ENCODE results near the gene CNTNAP2. TPM values are rescaled to one million over a fixed set of nuclear protein-coding genes. Genes with fewer than 3 reads are reported as not detected.

The CNTNAP2 gene
- total RNA-seq, 3 donors from 2014 or later (not counting 1 experiment from before 2014, with no cell fraction given): 0.18 to 1.1 TPM; not detected in 1

GRCh38 chr7:147308539-147308938 is 1191.9 kb downstream of the CNTNAP2 start:
- Histone ChIP-seq H3K27ac (ENCODE audit: low read length) (no peak overlapping the region), H3K27me3 (ENCODE audit: control insufficient read depth, insufficient read depth, low read length) (no peaks in the 10 kb centered on the region), H3K4me3 (ENCODE audit: low read length) (no peak overlapping the region), H3K9me3 (ENCODE audit: control insufficient read depth, insufficient read depth, low read length) (no peaks in the 10 kb centered on the region), H3K36me3 (ENCODE audit: control insufficient read depth, insufficient read depth, low read length) (no peaks in the 10 kb centered on the region), H3K4me1 (ENCODE audit: control insufficient read depth, insufficient read depth, low read length) (peaks cover 14% of the 10 kb centered on the region)
- no peak for DNase-seq
- Mint-ChIP-seq H3K4me3 (no peak overlapping the region), H3K36me3 (no peaks in the 10 kb centered on the region), H3K9me3 (peaks cover 7 to 13% of the 10 kb centered on the region in 2 donors), H3K27me3 (ENCODE audit: low read depth in 2 of 2) (no peaks in the 10 kb centered on the region), H3K27ac (no peak overlapping the region), H3K4me1 (peaks cover 11 to 12% of the 10 kb centered on the region in 2 donors)
- intact Hi-C loops (cut with micrococcal nuclease): no loop called here
- 93% methylated on average over 5 of the region's 5 CpGs for WGBS (ENCODE audit: insufficient coverage)
- ATAC-seq: no peak
- TF ChIP-seq, protein P1, sequence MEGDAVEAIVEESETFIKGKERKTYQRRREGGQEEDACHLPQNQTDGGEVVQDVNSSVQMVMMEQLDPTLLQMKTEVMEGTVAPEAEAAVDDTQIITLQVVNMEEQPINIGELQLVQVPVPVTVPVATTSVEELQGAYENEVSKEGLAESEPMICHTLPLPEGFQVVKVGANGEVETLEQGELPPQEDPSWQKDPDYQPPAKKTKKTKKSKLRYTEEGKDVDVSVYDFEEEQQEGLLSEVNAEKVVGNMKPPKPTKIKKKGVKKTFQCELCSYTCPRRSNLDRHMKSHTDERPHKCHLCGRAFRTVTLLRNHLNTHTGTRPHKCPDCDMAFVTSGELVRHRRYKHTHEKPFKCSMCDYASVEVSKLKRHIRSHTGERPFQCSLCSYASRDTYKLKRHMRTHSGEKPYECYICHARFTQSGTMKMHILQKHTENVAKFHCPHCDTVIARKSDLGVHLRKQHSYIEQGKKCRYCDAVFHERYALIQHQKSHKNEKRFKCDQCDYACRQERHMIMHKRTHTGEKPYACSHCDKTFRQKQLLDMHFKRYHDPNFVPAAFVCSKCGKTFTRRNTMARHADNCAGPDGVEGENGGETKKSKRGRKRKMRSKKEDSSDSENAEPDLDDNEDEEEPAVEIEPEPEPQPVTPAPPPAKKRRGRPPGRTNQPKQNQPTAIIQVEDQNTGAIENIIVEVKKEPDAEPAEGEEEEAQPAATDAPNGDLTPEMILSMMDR (IDR thresholded peaks at IDR 0.05): no peak

DNA sequence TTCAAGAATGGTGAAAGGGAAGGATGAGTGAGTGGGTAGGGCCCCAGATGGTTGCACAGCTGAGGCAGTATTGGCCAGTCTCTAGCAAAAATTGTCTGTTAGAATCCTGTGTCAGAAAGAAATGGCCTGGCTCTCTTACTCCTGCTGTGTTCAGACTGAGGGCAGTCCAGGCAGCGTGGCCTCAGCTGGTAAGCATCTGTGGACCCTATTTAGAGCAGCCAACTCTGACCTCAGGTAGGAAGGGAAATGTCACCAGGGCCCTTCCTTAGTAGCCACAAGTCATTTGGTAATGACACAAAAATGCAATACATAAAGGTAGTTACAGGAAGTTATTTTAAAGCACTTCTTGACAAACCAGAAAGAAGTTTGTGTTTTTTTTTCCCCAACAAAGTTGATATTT is 1194.7 kb downstream of the CNTNAP2 start:
- H3K9me3 Mint-ChIP-seq: peaks cover 7 to 11% of the 10 kb centered on the region in 2 donors
- no peaks in the 10 kb centered on the region for H3K36me3 ChIP-seq (ENCODE audit: control insufficient read depth, insufficient read depth, low read length)
- peaks cover 8% of the 10 kb centered on the region for H3K4me1 ChIP-seq (ENCODE audit: control insufficient read depth, insufficient read depth, low read length)
- H3K27me3 Mint-ChIP-seq (ENCODE audit: low read depth in 2 of 2): no peaks in the 10 kb centered on the region
- peak; percentile 49 to 61 (median 52) for ATAC-seq
- TF ChIP-seq, protein P1 (IDR thresholded peaks at IDR 0.05): no peak
- peaks cover 6 to 10% of the 10 kb centered on the region in 2 donors for H3K4me1 Mint-ChIP-seq
- peak overlapping the region in 1 of 2 donors; percentile 29 for H3K27ac Mint-ChIP-seq
- H3K27me3 ChIP-seq (ENCODE audit: control insufficient read depth, insufficient read depth, low read length): no peaks in the 10 kb centered on the region
- H3K4me3 Mint-ChIP-seq: no peak overlapping the region
- no peaks in the 10 kb centered on the region for H3K9me3 ChIP-seq (ENCODE audit: control insufficient read depth, insufficient read depth, low read length)
- WGBS (ENCODE audit: insufficient coverage): 52% methylated on average over 1 of the region's 1 CpG
- H3K27ac ChIP-seq (ENCODE audit: low read length): no peak overlapping the region
- intact Hi-C loops (cut with micrococcal nuclease): no loop called here
- DNase-seq: no peak
- no peaks in the 10 kb centered on the region for H3K36me3 Mint-ChIP-seq
- no peak overlapping the region for H3K4me3 ChIP-seq (ENCODE audit: low read length)

DNA sequence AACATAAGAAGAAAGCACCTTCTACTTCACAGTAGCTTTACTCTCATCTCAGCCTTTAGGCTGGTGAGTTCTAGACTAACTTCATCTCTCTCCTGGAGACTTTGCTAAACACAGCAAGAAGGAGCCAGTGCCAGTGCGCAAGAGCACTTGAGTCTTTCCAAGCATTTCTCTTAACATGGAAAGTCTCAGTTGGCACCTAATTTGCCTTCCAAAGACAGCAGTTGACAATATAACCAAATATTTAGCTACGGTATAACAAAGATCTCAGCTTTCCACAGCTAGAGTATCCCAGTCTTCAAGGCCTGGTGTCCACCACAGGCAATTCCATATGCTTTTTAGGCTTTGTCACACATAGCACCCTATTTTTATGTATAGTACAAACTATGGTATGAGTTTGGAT is 1204.9 kb downstream of the CNTNAP2 start:
- Histone ChIP-seq H3K27me3 (ENCODE audit: control insufficient read depth, insufficient read depth, low read length) (no peaks in the 10 kb centered on the region), H3K4me3 (ENCODE audit: low read length) (no peak overlapping the region), H3K27ac (ENCODE audit: low read length) (no peak overlapping the region), H3K36me3 (ENCODE audit: control insufficient read depth, insufficient read depth, low read length) (no peaks in the 10 kb centered on the region), H3K9me3 (ENCODE audit: control insufficient read depth, insufficient read depth, low read length) (no peaks in the 10 kb centered on the region), H3K4me1 (ENCODE audit: control insufficient read depth, insufficient read depth, low read length) (no peaks in the 10 kb centered on the region)
- no peaks in the 10 kb centered on the region for H3K27me3 Mint-ChIP-seq (ENCODE audit: low read depth in 2 of 2)
- no peaks in the 10 kb centered on the region for H3K4me1 Mint-ChIP-seq
- TF ChIP-seq, protein P1 (IDR thresholded peaks at IDR 0.05): no peak
- ATAC-seq: no peak
- DNase-seq: no peak
- no peak overlapping the region for H3K27ac Mint-ChIP-seq
- WGBS (ENCODE audit: insufficient coverage): 90% methylated on average over 2 of the region's 2 CpGs
- H3K9me3 Mint-ChIP-seq: peaks cover 8 to 9% of the 10 kb centered on the region in 2 donors
- H3K36me3 Mint-ChIP-seq: no peaks in the 10 kb centered on the region
- intact Hi-C loops (cut with micrococcal nuclease): no loop called here
- H3K4me3 Mint-ChIP-seq: no peak overlapping the region

DNA sequence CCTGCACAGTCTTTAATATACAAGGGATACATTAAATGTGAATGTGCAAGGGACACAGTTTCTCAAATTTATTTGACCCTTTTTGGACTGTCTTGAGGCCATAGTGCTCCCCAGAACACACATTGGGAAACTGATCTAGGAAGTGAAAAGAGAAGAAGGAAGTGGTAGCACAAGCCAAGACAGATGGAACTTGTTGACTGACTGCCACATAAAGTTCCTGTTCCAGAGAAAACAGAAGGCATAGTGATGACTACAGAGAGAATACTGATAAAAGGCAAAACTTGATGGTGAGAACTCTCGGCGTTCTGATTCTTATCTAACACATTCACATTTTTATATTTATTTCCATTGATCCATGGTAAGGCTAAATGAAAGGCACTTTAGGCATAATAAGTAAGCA is 1216.4 kb downstream of the CNTNAP2 start:
- TF ChIP-seq, protein P1 (IDR thresholded peaks at IDR 0.05): no peak
- Mint-ChIP-seq H3K27me3 (ENCODE audit: low read depth in 2 of 2) (no peaks in the 10 kb centered on the region), H3K27ac (no peak overlapping the region)

More for the DNA sequence above, 1216.4 kb downstream of the CNTNAP2 start:
- Mint-ChIP-seq H3K36me3 (no peaks in the 10 kb centered on the region), H3K9me3 (peaks cover 12 to 14% of the 10 kb centered on the region in 2 donors), H3K4me1 (no peaks in the 10 kb centered on the region), H3K4me3 (no peak overlapping the region)
- Histone ChIP-seq H3K9me3 (ENCODE audit: control insufficient read depth, insufficient read depth, low read length) (no peaks in the 10 kb centered on the region), H3K36me3 (ENCODE audit: control insufficient read depth, insufficient read depth, low read length) (no peaks in the 10 kb centered on the region), H3K4me3 (ENCODE audit: low read length) (no peak overlapping the region), H3K27me3 (ENCODE audit: control insufficient read depth, insufficient read depth, low read length) (no peaks in the 10 kb centered on the region), H3K4me1 (ENCODE audit: control insufficient read depth, insufficient read depth, low read length) (no peaks in the 10 kb centered on the region), H3K27ac (ENCODE audit: low read length) (no peak overlapping the region)
- DNase-seq (no peak), ATAC-seq (no peak)
- intact Hi-C loops (cut with micrococcal nuclease): no loop called here
- WGBS (ENCODE audit: insufficient coverage): no CpG with 5 or more reads among the region's 2 CpGs

Measured in natural killer cell (primary cell).